Vagina (tissue), 2 donors: ENCODE data around the gene MBD6.

Experiments used
- CTCF ChIP-seq, 3 experiments: fragments of 450-650 bp in 2 of 3; fragments of 200-600 bp in 1 of 3; sonication (generic) in 1 of 3; IDR thresholded peaks; one replicate each; pipeline ENCODE4 v1.5.1; 2017 to 2019; ENCODE audit warnings: antibody characterized with exemption in 3 of 3, mild to moderate bottlenecking in 2 of 3, moderate library complexity in 2 of 3
- POLR2A ChIP-seq, 2 donors: fragments of 450-650 bp; IDR thresholded peaks; one replicate each; pipeline ENCODE4 v1.6.1; 2017; ENCODE audit warnings: antibody characterized with exemption in 2 of 2, mild to moderate bottlenecking in 2 of 2, moderate library complexity in 2 of 2

- no peak for TF ChIP-seq POLR2A (IDR thresholded peaks at IDR 0.05)
- TF ChIP-seq CTCF (IDR thresholded peaks at IDR 0.05) = no peak
These were observed 41.0 kb upstream of the MBD6 start for GRCh38 chr12:57481671-57482070.
